NCI-H526 (cell line): ENCODE data around the gene C22orf31.

Experiments used
- DNase-seq, 2 experiments: peaks; one replicate each; lab custom pipeline; 2025; lab: John Stamatoyannopoulos, UW

Gene C22orf31

GRCh38 chr22:29029202-29030000, 32.2 kb downstream of the C22orf31 start:
- DNase-seq: peak in 1 of 2 experiments; percentile 38

- no peak for DNase-seq
Observed at GRCh38 chr22:29028468-29028867, 33.2 kb downstream of the C22orf31 start.

GRCh38 chr22:29026579-29026978, 35.1 kb downstream of the C22orf31 start:
- DNase-seq: no peak

- DNase-seq: no peak
Observed at GRCh38 chr22:29023172-29023796, 38.3 kb downstream of the C22orf31 start.

GRCh38 chr22:29022101-29022817, 39.4 kb downstream of the C22orf31 start:
- no peak for DNase-seq

GRCh38 chr22:29018293-29019189, 43.1 kb downstream of the C22orf31 start:
- DNase-seq: no peak

- DNase-seq: peak in 1 of 2 experiments; percentile 6
Observed at GRCh38 chr22:29016067-29016938, 45.3 kb downstream of the C22orf31 start.

- DNase-seq: no peak
Observed at GRCh38 chr22:29014773-29015172, 46.9 kb downstream of the C22orf31 start.

- no peak for DNase-seq
Observed at GRCh38 chr22:29014293-29014692, 47.3 kb downstream of the C22orf31 start.

GRCh38 chr22:29012952-29013351, 48.7 kb downstream of the C22orf31 start:
- DNase-seq: no peak

- no peak for DNase-seq
Observed at GRCh38 chr22:29012101-29012433, 49.6 kb downstream of the C22orf31 start.

- no peak for DNase-seq
Observed at GRCh38 chr22:29011240-29012100, 50.2 kb downstream of the C22orf31 start.

GRCh38 chr22:29009148-29009547, 52.5 kb downstream of the C22orf31 start:
- no peak for DNase-seq
